Keratinocyte (primary cell): ENCODE results near the gene EPHX1. TPM values are rescaled to one million over a fixed set of nuclear protein-coding genes. Genes with fewer than 3 reads are reported as not detected.

Experiments used
- DNase-seq: peaks from one replicate; pipeline ENCODE4 v3.0.0-alpha.2; 2011; ENCODE audit warnings: low read depth, missing footprints, low spot score
- FAIRE-seq: peaks from 2 replicates; lab custom pipeline; 2011; peaks lifted over from hg19 to GRCh38; lab: Jason Lieb, UNC
- H2AFZ ChIP-seq: 2 replicates; pipeline ENCODE4 v1.6.0; 2012; ENCODE audit warnings: low read length, control low read depth, inconsistent platforms; ENCODE audit not compliant: control insufficient read depth
- H3K27ac ChIP-seq: 2 replicates; pipeline ENCODE4 v1.5.1; 2011; ENCODE audit warnings: low read length; ENCODE audit not compliant: control insufficient read depth, insufficient read depth
- H3K27me3 ChIP-seq: 3 replicates; pipeline ENCODE4 v1.6.0; 2011; ENCODE audit warnings: low read length; ENCODE audit not compliant: control insufficient read depth, insufficient read depth; ENCODE audit errors: extremely low read depth
- H3K36me3 ChIP-seq, 2 experiments: 2 replicates in 1 of 2; 3 replicates in 1 of 2; pipeline ENCODE4 v1.5.1; 2011; ENCODE audit warnings: low read length in 2 of 2, mild to moderate bottlenecking in 1 of 2; ENCODE audit not compliant: control insufficient read depth in 2 of 2, insufficient read depth in 2 of 2; ENCODE audit errors: extremely low read depth in 1 of 2
- H3K4me1 ChIP-seq: 3 replicates; pipeline ENCODE4 v1.5.1; 2011; ENCODE audit warnings: low read length; ENCODE audit not compliant: control insufficient read depth, insufficient read depth; ENCODE audit errors: extremely low read depth
- H3K4me2 ChIP-seq: 3 replicates; pipeline ENCODE4 v1.6.0; 2011; ENCODE audit warnings: low read depth, low read length; ENCODE audit not compliant: control insufficient read depth, insufficient read depth; ENCODE audit errors: extremely low read depth
- H3K4me3 ChIP-seq, 3 experiments: fragments of 200-600 bp in 1 of 3; sonication (generic) in 1 of 3; 2 replicates in 2 of 3; 3 replicates in 1 of 3; pipeline ENCODE4 v1.5.1; 2011 to 2016; ENCODE audit warnings: low read length in 3 of 3, mild to moderate bottlenecking in 3 of 3, control low read depth in 2 of 3, inconsistent platforms in 1 of 3, low read depth in 1 of 3, mixed read lengths in 1 of 3, mixed run types in 1 of 3, moderate library complexity in 1 of 3; ENCODE audit not compliant: control insufficient read depth in 2 of 3, insufficient read depth in 2 of 3; ENCODE audit errors: extremely low read depth in 1 of 3
- H3K79me2 ChIP-seq: 2 replicates; pipeline ENCODE4 v1.6.0; 2012; ENCODE audit warnings: low read length; ENCODE audit not compliant: control insufficient read depth, insufficient read depth
- H3K9ac ChIP-seq: 3 replicates; pipeline ENCODE4 v1.6.0; 2011; ENCODE audit warnings: low read length; ENCODE audit not compliant: control insufficient read depth, insufficient read depth; ENCODE audit errors: extremely low read depth
- H3K9me1 ChIP-seq: 3 replicates; pipeline ENCODE4 v1.6.0; 2011; ENCODE audit warnings: low read length; ENCODE audit not compliant: control insufficient read depth, insufficient read depth; ENCODE audit errors: extremely low read depth
- H3K9me3 ChIP-seq: 2 replicates; pipeline ENCODE4 v1.5.1; 2012; ENCODE audit warnings: low read depth, low read length; ENCODE audit not compliant: control insufficient read depth
- H4K20me1 ChIP-seq: 3 replicates; pipeline ENCODE4 v1.6.0; 2011; ENCODE audit warnings: low read length; ENCODE audit not compliant: control insufficient read depth, insufficient read depth; ENCODE audit errors: extremely low read depth
- EZH2 ChIP-seq: IDR thresholded peaks from one replicate; pipeline ENCODE4 v1.6.1; 2012; ENCODE audit warnings: inconsistent platforms, mild to moderate bottlenecking, low read length, moderate library complexity
- dilution Hi-C: fragments of 300-500 bp; cut with MboI; formaldehyde crosslinking; loops from one replicate; pipeline ENCODE4 v1.7.0; 2020; ENCODE audit warnings: low sequenced_read_pairs; ENCODE audit not compliant: extremely low pct_ligation_motif_present
- polyA plus RNA-seq, 5 experiments: library from polyadenylated mRNA; depleted of rRNA in 3 of 5; stranded (reverse) in 3 of 5; stranded (forward) in 1 of 5; unstranded in 1 of 5; fragments of >200 nt; gene quantifications; 1 replicate in 1 of 5; 2 replicates in 3 of 5; 3 replicates in 1 of 5; pipeline versions ENCODE4 v1.2.1 to v1.2.3, GENCODE V29; 2011 to 2012; ENCODE audit warnings: missing spikeins in 2 of 5, low read depth in 1 of 5, low replicate concordance in 1 of 5
- TF ChIP-seq, protein P1 (sequence below), 3 experiments: IDR thresholded peaks in 1 of 3; conservative IDR thresholded peaks in 1 of 3; optimal IDR thresholded peaks in 1 of 3; 2 replicates in 2 of 3; 3 replicates in 1 of 3; pipeline versions ENCODE3 to v1.5.1; 2011; ENCODE audit warnings: low read length in 3 of 3, mild to moderate bottlenecking in 3 of 3, moderate library complexity in 2 of 3, control low read depth in 1 of 3, inconsistent platforms in 1 of 3; ENCODE audit not compliant: insufficient read depth in 2 of 3; ENCODE audit errors: extremely low read depth in 1 of 3

EPHX1 gene
- polyA plus RNA-seq, 1 donor (not counting 4 experiments of a cell fraction or from before 2014, with no cell fraction given) = 6.4 TPM

DNA sequence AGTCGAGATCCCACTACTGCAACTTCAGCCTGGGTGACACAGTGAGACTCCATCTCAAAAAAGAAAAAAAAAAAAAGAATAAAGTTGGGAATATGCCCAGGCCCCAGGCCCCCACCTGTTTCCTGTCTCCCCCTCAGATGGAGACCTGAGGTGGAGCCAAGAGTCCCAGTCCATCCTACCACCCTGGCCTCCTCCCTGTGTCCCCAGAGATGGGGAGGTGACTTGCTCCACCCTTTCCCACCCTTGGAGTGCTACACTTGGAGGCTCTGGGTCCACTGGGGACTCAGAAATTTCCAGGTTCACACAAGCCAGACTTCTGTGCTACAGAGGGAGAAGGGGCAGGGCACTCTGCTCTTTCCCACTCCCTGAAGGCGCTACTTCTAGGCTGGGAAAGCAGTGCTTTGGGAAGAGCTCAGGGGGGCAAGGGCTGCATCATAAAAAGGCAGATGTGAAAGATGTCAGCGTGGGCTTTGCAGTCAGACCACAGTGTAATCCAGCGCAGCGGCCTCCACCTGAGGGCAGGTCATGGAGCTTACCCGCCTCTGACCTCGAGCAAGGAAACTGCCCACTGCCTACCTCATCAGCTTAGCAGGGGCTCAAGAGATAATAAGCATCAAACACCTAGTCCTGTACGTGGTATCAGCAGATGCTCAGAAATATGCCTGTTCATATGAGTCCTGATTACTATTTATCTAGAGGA is 58.9 kb downstream of the EPHX1 start:
- Histone ChIP-seq H3K4me3 (no peak overlapping the region), H3K9me1 (no peaks in the 10 kb centered on the region), H3K4me1 (no peaks in the 10 kb centered on the region), H2AFZ (no peak overlapping the region), H3K79me2 (no peaks in the 10 kb centered on the region), H3K27ac (no peak overlapping the region), H3K9ac (no peak overlapping the region), H3K27me3 (no peaks in the 10 kb centered on the region), H3K36me3 (peaks cover 25 to 30% of the 10 kb centered on the region in 2 experiments), H4K20me1 (peaks cover 2% of the 10 kb centered on the region), H3K4me2 (no peak overlapping the region), H3K9me3 (no peaks in the 10 kb centered on the region)
- DNase-seq (no peak), FAIRE-seq (no peak)
- TF ChIP-seq, protein P1, sequence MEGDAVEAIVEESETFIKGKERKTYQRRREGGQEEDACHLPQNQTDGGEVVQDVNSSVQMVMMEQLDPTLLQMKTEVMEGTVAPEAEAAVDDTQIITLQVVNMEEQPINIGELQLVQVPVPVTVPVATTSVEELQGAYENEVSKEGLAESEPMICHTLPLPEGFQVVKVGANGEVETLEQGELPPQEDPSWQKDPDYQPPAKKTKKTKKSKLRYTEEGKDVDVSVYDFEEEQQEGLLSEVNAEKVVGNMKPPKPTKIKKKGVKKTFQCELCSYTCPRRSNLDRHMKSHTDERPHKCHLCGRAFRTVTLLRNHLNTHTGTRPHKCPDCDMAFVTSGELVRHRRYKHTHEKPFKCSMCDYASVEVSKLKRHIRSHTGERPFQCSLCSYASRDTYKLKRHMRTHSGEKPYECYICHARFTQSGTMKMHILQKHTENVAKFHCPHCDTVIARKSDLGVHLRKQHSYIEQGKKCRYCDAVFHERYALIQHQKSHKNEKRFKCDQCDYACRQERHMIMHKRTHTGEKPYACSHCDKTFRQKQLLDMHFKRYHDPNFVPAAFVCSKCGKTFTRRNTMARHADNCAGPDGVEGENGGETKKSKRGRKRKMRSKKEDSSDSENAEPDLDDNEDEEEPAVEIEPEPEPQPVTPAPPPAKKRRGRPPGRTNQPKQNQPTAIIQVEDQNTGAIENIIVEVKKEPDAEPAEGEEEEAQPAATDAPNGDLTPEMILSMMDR (optimal IDR thresholded peaks at IDR 0.05 in 1 of 3, IDR thresholded peaks at IDR 0.05 in 1 of 3, conservative IDR thresholded peaks at IDR 0.05 in 1 of 3; ENCODE audit: extremely low read depth in 1 of 3, insufficient read depth in 2 of 3, low read length in 3 of 3) = no peak
- no peak for TF ChIP-seq EZH2
- dilution Hi-C loops = no loop called here

DNA sequence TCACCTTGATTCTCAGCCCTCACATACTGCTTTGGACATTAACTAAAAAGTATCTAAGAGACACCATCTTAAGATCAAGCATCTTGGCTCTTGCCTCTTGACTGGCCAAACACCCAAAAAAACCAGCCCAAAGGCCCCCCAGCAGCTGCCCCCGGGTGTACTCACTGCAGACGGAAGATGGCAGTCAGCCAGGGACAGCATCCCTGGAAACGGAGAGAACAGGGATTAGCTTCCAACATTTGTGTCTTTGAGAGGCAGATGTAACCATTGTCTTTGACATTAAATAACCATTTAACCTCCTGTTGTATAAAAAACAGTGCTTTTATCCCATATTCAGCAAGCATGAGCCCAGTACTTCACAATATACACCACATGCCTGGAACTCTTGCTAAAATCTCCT is 61.0 kb downstream of the EPHX1 start:
- no peak overlapping the region for H3K4me2 ChIP-seq
- H3K79me2 ChIP-seq = no peaks in the 10 kb centered on the region
- no peak overlapping the region for H3K4me3 ChIP-seq
- dilution Hi-C loops = no loop called here
- peaks cover 23 to 38% of the 10 kb centered on the region in 2 experiments for H3K36me3 ChIP-seq
- no peak for DNase-seq
- FAIRE-seq = no peak
- no peak for TF ChIP-seq EZH2
- TF ChIP-seq, protein P1 (optimal IDR thresholded peaks at IDR 0.05 in 1 of 3, IDR thresholded peaks at IDR 0.05 in 1 of 3, conservative IDR thresholded peaks at IDR 0.05 in 1 of 3; ENCODE audit: extremely low read depth in 1 of 3, insufficient read depth in 2 of 3, low read length in 3 of 3) = no peak
- H3K9ac ChIP-seq = no peak overlapping the region
- no peak overlapping the region for H2AFZ ChIP-seq
- peaks cover 6% of the 10 kb centered on the region for H3K9me1 ChIP-seq
- H3K27ac ChIP-seq = no peak overlapping the region
- peaks cover 11% of the 10 kb centered on the region for H3K4me1 ChIP-seq
- H3K9me3 ChIP-seq = no peaks in the 10 kb centered on the region
- H3K27me3 ChIP-seq = no peaks in the 10 kb centered on the region
- peaks cover 8% of the 10 kb centered on the region for H4K20me1 ChIP-seq
